Natural killer cell (primary cell): Measurements from ENCODE around the gene HDAC8. TPM values are rescaled to one million over a fixed set of nuclear protein-coding genes. Genes with fewer than 3 reads are reported as not detected.

Source experiments
- ATAC-seq, 3 donors: fragments of 150-1000 bp in 2 of 3; fragments of 200-7000 bp in 1 of 3; cut with Tn5 transposase; 1 replicate in 1 of 3; 2 replicates in 2 of 3; pipeline ENCODE4 v1.10.0; 2021; ENCODE audit warnings: mild to moderate bottlenecking in 2 of 3, moderate library complexity in 2 of 3
- DNase-seq, 2 donors: peaks; one replicate each; pipeline versions ENCODE4 v3.0.0 to v3.0.0-alpha.2; 2013 to 2021; ENCODE audit warnings: mixed read lengths in 1 of 2
- H3K27ac ChIP-seq: one replicate; pipeline ENCODE4 v1.5.1; 2013; ENCODE audit warnings: mild to moderate bottlenecking, low read length
- H3K27me3 ChIP-seq: one replicate; pipeline ENCODE4 v1.6.1; 2013; ENCODE audit warnings: low read length; ENCODE audit not compliant: control insufficient read depth, insufficient read depth
- H3K36me3 ChIP-seq: one replicate; pipeline ENCODE4 v1.6.1; 2013; ENCODE audit warnings: low read length; ENCODE audit not compliant: control insufficient read depth, insufficient read depth
- H3K4me1 ChIP-seq: one replicate; pipeline ENCODE4 v1.6.1; 2013; ENCODE audit warnings: low read length; ENCODE audit not compliant: control insufficient read depth, insufficient read depth
- H3K4me3 ChIP-seq: one replicate; pipeline ENCODE4 v1.5.1; 2013; ENCODE audit warnings: low read length
- H3K9me3 ChIP-seq: one replicate; pipeline ENCODE4 v1.6.1; 2013; ENCODE audit warnings: low read length; ENCODE audit not compliant: control insufficient read depth, insufficient read depth
- H3K27ac Mint-ChIP-seq, 2 donors: one replicate each; pipeline ENCODE4 v1.8.0; 2022; ENCODE audit warnings: mild to moderate bottlenecking in 2 of 2, mixed read lengths in 2 of 2, moderate library complexity in 1 of 2
- H3K27me3 Mint-ChIP-seq, 2 donors: one replicate each; pipeline ENCODE4 v1.8.0; 2022; ENCODE audit warnings: low read depth in 2 of 2, mixed read lengths in 2 of 2
- H3K36me3 Mint-ChIP-seq: one replicate; pipeline ENCODE4 v1.8.0; 2022; ENCODE audit warnings: mixed read lengths
- H3K4me1 Mint-ChIP-seq, 2 donors: one replicate each; pipeline ENCODE4 v1.8.0; 2022; ENCODE audit warnings: mixed read lengths in 2 of 2
- H3K4me3 Mint-ChIP-seq: one replicate; pipeline ENCODE4 v1.8.0; 2022; ENCODE audit warnings: mild to moderate bottlenecking, moderate library complexity, mixed read lengths
- H3K9me3 Mint-ChIP-seq, 2 donors: one replicate each; pipeline ENCODE4 v1.8.0; 2022; ENCODE audit warnings: mixed read lengths in 2 of 2
- WGBS: methylation state at CpG from one replicate; pipeline ENCODE4 v1.1.7; 2013; ENCODE audit warnings: missing lambda C conversion rate; ENCODE audit not compliant: insufficient coverage; 5-methylcytosine and 5-hydroxymethylcytosine counted together
- intact Hi-C: fragments of 100-400 bp; cut with micrococcal nuclease; formaldehyde crosslinking; loops from one replicate; pipeline ENCODE4 v1.14.2; 2022
- total RNA-seq, 4 donors: library from RNA; stranded (reverse); fragments of 120-200 nt in 1 of 4; gene quantifications; one replicate each; pipeline versions ENCODE4 v1.2.3 to v1.2.4, GENCODE V29; 2013 to 2022
- TF ChIP-seq, protein P1 (sequence below): fragments of 200-600 bp; IDR thresholded peaks from one replicate; pipeline ENCODE4 v1.8.0; 2022; ENCODE audit warnings: antibody characterized with exemption

HDAC8 gene
- total RNA-seq, 3 donors from 2014 or later (not counting 1 experiment from before 2014, with no cell fraction given): 24.3 to 30.4 (median 26.6) TPM

DNA sequence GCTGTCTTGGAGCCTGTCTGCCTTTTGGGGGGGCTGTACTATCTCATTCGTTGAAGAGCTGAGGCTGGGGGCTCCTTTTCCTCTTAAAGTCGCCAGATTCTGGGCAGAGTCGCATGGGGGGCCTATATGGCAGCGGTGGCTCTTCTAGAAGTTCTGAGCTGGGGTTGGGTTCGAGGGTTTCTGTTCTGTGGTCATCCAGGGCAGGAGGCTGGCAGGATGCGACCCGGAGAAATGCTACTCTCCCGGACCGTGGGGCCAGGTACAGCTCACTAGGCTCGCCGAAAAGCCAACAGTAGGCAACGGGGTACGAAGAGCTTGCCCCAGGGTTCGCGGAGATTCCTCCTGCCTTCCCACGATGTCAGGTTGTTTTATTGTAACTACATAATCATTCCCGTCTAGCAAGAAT, 265.0 kb downstream of the HDAC8 start:
- H3K4me1 Mint-ChIP-seq: peaks cover 20 to 31% of the 10 kb centered on the region in 2 donors
- 8% methylated on average over 14 of the region's 17 CpGs for WGBS
- intact Hi-C loops: loop anchor here (10.0 kb wide), 1 partner anchor 1053 kb away; the partner anchor contains the start of gene ZMYM3

GRCh38 chrX:72306851-72307645, 265.6 kb downstream of the HDAC8 start:
- Histone ChIP-seq H3K4me3 (peak overlapping the region; percentile 43), H3K9me3 (no peaks in the 10 kb centered on the region), H3K27ac (no peak overlapping the region), H3K36me3 (no peaks in the 10 kb centered on the region), H3K4me1 (peaks cover 40% of the 10 kb centered on the region), H3K27me3 (peaks cover 35% of the 10 kb centered on the region)
- Mint-ChIP-seq H3K27ac (peak overlapping the region in 1 of 2 donors; percentile 76), H3K36me3 (no peaks in the 10 kb centered on the region), H3K4me3 (peak overlapping the region; percentile 92), H3K9me3 (no peaks in the 10 kb centered on the region), H3K27me3 (peaks cover 39 to 57% of the 10 kb centered on the region in 2 donors), H3K4me1 (peaks cover 20 to 31% of the 10 kb centered on the region in 2 donors)
- intact Hi-C loops: loop anchor here (10.0 kb wide), 1 partner anchor 1052 kb away; the partner anchor contains the start of gene ZMYM3
- ATAC-seq: peak; percentile 49 to 68 (median 59)
- TF ChIP-seq, protein P1, sequence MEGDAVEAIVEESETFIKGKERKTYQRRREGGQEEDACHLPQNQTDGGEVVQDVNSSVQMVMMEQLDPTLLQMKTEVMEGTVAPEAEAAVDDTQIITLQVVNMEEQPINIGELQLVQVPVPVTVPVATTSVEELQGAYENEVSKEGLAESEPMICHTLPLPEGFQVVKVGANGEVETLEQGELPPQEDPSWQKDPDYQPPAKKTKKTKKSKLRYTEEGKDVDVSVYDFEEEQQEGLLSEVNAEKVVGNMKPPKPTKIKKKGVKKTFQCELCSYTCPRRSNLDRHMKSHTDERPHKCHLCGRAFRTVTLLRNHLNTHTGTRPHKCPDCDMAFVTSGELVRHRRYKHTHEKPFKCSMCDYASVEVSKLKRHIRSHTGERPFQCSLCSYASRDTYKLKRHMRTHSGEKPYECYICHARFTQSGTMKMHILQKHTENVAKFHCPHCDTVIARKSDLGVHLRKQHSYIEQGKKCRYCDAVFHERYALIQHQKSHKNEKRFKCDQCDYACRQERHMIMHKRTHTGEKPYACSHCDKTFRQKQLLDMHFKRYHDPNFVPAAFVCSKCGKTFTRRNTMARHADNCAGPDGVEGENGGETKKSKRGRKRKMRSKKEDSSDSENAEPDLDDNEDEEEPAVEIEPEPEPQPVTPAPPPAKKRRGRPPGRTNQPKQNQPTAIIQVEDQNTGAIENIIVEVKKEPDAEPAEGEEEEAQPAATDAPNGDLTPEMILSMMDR: no peak
- DNase-seq: peak; percentile 23 to 49
- WGBS: 2% methylated on average over 56 of the region's 56 CpGs

More for the DNA sequence above, 265.0 kb downstream of the HDAC8 start:
- Histone ChIP-seq H3K36me3 (no peaks in the 10 kb centered on the region), H3K27ac (no peak overlapping the region), H3K27me3 (peaks cover 35% of the 10 kb centered on the region), H3K9me3 (no peaks in the 10 kb centered on the region), H3K4me1 (peaks cover 40% of the 10 kb centered on the region), H3K4me3 (peak overlapping the region; percentile 43)
- TF ChIP-seq, protein P1: no peak
- Mint-ChIP-seq H3K9me3 (no peaks in the 10 kb centered on the region), H3K36me3 (no peaks in the 10 kb centered on the region), H3K4me3 (peak overlapping the region; percentile 92), H3K27ac (no peak overlapping the region), H3K27me3 (peaks cover 41 to 51% of the 10 kb centered on the region in 2 donors)
- DNase-seq: peak in 1 of 2 donors; percentile 11
- no peak for ATAC-seq

- Mint-ChIP-seq H3K36me3 (no peaks in the 10 kb centered on the region), H3K9me3 (no peaks in the 10 kb centered on the region), H3K27me3 (peaks cover 39 to 63% of the 10 kb centered on the region in 2 donors), H3K27ac (no peak overlapping the region), H3K4me3 (peak overlapping the region; percentile 86), H3K4me1 (peaks cover 20 to 31% of the 10 kb centered on the region in 2 donors)
- Histone ChIP-seq H3K36me3 (no peaks in the 10 kb centered on the region), H3K27me3 (peaks cover 33% of the 10 kb centered on the region), H3K4me3 (peak overlapping the region; percentile 43), H3K27ac (no peak overlapping the region), H3K4me1 (peaks cover 40% of the 10 kb centered on the region), H3K9me3 (no peaks in the 10 kb centered on the region)
- peak in 1 of 2 donors; percentile 8 for DNase-seq
- intact Hi-C loops: loop anchor here (10.0 kb wide), 1 partner anchor 1051 kb away; the partner anchor contains the start of gene ZMYM3
- TF ChIP-seq, protein P1: no peak
- peak in 2 of 3 donors; percentile 10 to 19 for ATAC-seq
- under 1% methylated on average over 91 of the region's 92 CpGs for WGBS
These were observed 266.4 kb downstream of the HDAC8 start for GRCh38 chrX:72306085-72306801.
